ENCODE results near the gene ACVRL1. TPM values are rescaled to one million over a fixed set of nuclear protein-coding genes. Genes with fewer than 3 reads are reported as not detected.

The ACVRL1 gene
- total and polyA plus RNA-seq, 9 of the 15 experiments (the other 6 are each of a cell fraction or from before 2014, with no cell fraction given) = 0.07 to 1.4 (median 0.30) TPM

DNA sequence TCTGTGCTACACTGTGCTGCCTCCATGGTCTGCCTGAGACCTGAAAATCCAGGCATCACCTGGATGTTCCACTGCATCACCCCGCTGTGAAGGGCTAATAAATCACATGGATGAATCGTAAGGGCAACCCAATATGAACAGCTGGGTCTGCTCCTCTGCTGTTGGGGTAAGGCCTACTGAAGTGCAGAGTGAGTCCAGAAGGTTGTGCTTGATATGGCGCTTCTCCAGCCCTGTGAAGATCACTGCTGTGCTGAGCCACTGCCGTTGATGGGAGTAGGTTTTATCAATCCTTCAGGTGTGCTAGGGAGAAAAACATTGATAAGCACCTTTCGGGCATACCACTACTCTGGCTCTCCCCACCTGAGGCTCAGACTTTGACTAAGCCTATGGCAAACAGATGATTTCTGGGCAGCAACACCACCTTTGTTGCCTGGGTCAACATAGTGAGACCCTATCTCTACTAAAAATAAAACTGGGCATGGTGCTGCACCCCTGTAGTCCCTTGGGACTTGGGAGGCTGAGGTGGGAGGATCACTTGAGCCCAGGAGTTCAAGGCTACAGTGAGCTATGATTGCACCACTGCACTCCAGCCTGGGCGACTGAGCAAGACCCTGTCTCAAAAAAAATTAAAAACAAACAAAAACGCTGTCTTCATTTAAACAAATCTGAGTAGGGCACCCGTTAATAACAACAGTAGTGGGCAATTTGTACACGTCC is 1.7 kb downstream of the ACVRL1 start (continued):
- TF ChIP-seq ZNF695 (CRISPR knock-in tag; IDR thresholded peaks at IDR 0.05) (no peak), ZNF561 (CRISPR knock-in tag; conservative IDR thresholded peaks at IDR 0.05) (no peak), MTA3 (IDR thresholded peaks at IDR 0.05; ENCODE audit: borderline replicate concordance) (no peak), GABPB2 (CRISPR knock-in tag; conservative IDR thresholded peaks at IDR 0.05) (no peak), NCOA4 (IDR thresholded peaks at IDR 0.05; ENCODE audit: partially characterized antibody) (no peak), KLF16 (IDR thresholded peaks at IDR 0.05) (peak; percentile 75; the same call in 1 of the 2 replicates), KDM1A (IDR thresholded peaks at IDR 0.05) (peak; percentile 77 to 82), ELF4 (CRISPR knock-in tag; IDR thresholded peaks at IDR 0.05) (no peak), MCM2 (IDR thresholded peaks at IDR 0.05; ENCODE audit: low read depth) (no peak), MGA (IDR thresholded peaks at IDR 0.05) (no peak), ZNF23 (CRISPR knock-in tag; IDR thresholded peaks at IDR 0.05) (no peak), RBM22 (IDR thresholded peaks at IDR 0.05; ENCODE audit: low read depth, low read length, poor library complexity, severe bottlenecking) (no peak), SIN3A (IDR thresholded peaks at IDR 0.05; ENCODE audit: borderline replicate concordance in 2 of 2, control insufficient read depth in 1 of 2, low read depth in 2 of 2, low read length in 2 of 2) (no peak), BRCA1 (IDR thresholded peaks at IDR 0.05) (no peak), BRCA1 (CRISPR knock-in tag; IDR thresholded peaks at IDR 0.05) (no peak), SETDB1 (IDR thresholded peaks at IDR 0.05; ENCODE audit: low read length) (no peak), BCOR (IDR thresholded peaks at IDR 0.05) (peak; percentile 47; the same call in 1 of the 2 replicates)
- TF ChIP-seq, protein P1, sequence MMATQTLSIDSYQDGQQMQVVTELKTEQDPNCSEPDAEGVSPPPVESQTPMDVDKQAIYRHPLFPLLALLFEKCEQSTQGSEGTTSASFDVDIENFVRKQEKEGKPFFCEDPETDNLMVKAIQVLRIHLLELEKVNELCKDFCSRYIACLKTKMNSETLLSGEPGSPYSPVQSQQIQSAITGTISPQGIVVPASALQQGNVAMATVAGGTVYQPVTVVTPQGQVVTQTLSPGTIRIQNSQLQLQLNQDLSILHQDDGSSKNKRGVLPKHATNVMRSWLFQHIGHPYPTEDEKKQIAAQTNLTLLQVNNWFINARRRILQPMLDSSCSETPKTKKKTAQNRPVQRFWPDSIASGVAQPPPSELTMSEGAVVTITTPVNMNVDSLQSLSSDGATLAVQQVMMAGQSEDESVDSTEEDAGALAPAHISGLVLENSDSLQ (IDR thresholded peaks at IDR 0.05) = peak; percentile 36; the same call in 1 of the 2 replicates
